Effector CD4-positive, alpha-beta T cell (primary cell): ENCODE measurements around the gene PLCL2.

Experiments used
- DNase-seq: peaks from one replicate; pipeline ENCODE4 v3.0.0-alpha.2; 2020

The PLCL2 gene

DNA sequence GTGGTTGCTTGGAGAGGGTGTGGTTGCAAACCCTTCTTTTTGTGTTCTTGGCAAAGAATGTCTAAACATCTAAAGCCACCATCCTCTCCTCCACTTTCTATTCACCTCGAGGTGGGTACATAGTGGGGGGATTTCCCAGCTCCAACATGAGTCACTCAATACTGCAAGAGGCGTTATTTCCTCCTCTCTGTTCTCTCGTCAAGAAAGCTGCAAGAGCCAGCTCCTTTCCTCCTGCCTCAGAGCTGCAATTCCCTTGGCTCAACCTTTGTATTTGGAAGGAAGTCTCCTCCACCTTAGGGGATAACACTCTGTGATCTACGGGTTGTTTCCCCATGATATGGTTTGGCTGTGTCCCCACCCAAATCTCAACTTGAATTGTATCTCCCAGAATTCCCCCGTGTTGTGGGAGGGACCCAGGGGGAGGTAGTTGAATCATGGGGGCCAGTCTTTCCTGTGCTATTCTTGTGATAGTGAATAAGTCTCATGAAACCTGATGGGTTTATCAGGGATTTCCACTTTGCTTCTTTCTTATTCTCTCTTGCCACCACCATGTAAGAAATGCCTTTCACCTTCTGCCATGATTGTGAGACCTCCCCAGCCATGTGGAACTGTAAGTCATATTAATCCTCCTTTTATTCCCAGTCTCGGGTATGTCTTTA is 138.4 kb downstream of the PLCL2 start:
- DNase-seq, result peak; percentile 32

DNA sequence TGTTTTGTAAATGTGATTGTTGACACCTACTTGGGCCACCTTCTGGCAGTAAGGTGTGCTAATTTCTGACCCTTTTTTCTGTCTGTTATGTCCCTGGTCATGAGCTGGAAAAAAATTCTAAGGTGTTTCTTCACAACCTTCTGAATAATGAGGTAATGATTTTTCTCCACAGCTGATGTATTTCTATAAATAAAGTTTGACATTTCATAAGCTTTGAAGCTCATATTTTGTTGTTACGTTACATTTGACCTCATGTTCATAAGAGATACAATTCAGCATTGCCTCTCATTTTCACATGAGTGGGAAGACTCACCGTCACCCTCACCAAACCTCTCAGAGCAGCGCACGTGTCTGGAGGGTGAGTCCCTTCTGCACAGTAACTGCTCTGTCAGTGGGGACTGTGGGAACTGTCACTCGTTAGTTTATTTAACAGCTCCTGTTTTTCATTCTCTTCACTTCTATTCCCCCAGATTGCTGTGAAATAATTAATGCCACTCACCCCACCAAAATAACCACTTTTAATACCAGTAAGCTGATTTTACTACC is 140.9 kb downstream of the PLCL2 start:
- no peak for DNase-seq

DNA sequence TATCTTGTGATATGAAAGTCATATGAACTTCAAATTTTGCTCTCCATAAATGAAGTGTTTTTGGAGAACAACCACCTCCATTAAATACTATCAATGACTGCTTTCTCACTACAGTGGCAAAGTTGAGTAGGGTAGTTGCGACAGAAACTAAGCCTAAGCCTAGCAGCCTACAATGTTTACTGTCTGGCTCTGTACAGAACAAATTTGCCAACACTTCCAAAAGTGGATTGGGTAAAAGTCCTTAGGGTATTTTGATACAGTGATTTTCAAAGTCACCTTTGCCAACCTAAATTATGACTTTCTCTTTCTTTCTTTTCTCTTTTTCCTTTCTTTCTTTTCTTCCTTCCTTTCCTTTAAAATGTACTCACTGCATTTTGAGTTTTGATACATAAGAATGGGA is 142.6 kb downstream of the PLCL2 start:
- no peak for DNase-seq

DNA sequence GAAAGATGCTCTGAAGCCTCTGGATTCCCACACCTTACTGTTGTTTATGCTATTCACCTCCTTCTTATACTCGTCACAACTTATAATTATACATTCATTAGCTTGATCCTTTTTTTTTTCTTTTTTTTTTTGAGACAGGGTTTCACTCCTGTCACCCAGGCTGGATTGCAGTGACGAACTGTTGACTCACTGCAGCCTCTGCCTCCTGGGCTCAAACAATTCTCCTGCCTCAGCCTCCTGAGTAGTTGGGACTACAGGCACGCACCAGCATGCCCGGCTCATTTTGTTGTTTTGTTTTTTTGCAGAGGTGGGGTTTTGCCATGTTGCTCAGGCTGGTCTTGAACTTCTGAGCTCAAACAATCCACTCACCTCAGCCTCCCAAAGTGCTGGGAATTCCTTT is 143.6 kb downstream of the PLCL2 start:
- DNase-seq, result no peak

DNA sequence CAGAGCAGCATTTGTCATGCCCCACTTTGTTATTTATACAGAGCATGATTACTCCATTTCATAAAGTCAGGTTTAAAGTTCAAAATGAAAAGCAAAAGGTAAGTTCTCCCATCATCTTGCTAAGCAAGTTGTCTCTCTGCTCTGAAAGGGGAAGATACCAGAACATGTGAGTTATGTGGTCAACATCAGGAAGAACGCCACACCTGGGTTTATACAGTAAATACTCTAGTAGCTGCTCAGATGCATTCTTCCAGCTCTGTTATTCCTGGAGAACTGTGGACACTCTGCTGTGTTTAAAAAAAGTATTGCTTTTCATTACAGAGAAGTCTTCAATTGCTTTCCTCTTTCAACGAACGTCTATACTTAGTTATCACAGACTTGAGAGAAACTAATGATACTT is 145.7 kb downstream of the PLCL2 start:
- no peak for DNase-seq

DNA sequence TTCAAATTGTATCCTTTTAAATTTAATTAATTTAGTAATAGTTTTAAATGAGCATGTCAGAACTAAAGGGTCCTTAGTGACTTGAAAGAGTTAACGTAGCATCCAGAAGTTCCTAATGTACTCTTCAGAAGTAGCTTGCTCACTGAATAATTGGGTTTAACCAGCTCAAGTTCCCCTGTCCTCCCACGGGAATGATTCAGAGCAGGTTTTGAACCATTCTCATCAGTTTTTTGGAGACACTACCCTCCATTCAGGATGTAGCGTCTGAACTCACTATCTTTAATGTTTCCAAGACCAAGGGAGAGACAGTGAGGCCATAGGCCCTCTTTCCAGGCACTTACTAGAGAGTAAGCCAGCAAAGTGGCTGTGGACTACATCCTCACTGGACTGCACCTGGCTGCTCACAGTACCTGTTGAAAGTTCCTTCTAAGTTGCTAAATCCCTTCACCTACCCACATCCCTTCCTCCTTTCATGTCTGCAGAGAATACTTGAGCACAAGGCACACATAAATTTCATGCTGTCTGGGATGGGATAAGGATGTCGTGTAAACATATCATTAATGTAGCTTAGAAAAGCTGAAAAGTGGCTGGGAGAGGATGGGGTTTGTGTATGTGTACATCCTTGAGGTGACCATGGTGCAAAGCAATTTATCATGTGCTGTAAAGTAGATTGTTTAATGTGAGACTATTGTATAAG is 146.3 kb downstream of the PLCL2 start:
- no peak for DNase-seq

DNA sequence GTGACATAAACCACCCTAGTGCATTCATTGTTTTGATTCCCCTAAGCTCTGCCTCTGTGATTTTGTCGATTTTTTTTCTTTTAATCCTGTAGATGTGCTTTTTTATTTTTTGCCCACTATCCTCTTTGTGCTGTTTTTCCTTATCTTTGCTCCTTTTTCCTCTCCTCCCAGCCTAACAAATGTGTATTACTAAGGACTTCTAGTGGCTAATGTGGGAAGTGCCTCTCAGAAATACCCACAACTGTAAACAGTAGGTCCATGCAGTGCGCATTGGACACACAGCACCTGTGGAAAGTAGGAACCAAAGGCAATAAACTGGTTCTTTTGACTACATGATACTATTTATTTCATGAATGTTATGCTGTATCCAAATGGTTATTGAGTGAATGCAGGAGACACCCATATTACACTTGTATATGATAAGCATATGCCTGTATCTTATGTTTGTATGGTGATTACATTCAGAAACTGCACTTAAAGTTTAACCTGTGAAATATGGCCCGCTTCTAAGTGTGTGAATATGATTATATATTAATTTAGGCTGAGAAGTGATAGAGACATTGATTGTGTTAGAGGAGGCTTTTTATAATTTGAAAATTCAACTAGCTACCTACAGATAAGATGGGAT is 147.8 kb downstream of the PLCL2 start:
- DNase-seq, result no peak

DNA sequence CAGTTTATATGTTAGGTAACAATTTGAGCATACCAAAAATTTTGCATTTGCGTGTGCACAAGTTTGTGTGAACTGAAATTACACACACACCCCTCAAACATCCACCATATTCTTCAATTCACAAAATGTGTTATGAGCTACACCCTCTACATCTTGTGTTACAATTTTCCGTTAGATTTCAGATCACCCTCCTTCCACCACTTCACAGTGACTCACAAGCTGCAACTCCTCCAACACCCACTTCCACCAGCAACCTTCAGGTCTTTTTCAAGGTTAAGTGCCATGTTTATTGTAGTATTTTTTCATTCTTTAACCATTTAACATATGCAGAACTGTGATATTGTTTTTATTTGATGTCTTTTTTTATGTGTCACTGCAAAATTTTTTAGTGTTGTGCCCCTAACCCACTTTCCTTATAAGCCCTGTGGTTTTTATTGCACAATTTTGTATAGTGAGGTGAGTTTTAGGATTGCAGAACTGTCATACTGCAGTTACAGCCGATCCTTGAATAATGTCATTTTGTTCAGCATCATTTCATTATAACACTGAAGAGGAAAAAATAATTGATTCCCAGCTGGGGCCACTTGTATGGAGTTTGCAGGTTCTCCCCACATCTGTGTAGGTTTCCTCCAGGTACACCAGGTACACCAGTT is 148.9 kb downstream of the PLCL2 start:
- DNase-seq, result no peak

DNA sequence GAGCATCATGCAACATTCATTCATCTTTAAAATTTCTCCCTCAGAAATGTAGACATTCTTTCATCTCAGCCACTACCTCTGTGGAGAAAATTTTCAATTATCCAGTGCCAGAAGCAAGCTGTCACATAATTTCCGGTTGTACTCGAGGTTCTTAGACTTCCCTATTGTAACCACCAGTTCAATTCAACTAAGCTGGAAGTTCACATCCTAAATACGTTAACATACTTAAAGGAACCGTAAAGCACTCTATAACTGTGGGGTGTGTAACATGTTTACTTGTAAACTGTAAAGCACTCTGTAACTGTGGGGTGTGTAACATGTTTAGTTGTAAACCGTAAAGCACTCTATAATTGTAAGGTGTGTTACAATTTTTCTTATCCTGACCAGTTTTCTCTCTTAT is 150.3 kb downstream of the PLCL2 start:
- no peak for DNase-seq

DNA sequence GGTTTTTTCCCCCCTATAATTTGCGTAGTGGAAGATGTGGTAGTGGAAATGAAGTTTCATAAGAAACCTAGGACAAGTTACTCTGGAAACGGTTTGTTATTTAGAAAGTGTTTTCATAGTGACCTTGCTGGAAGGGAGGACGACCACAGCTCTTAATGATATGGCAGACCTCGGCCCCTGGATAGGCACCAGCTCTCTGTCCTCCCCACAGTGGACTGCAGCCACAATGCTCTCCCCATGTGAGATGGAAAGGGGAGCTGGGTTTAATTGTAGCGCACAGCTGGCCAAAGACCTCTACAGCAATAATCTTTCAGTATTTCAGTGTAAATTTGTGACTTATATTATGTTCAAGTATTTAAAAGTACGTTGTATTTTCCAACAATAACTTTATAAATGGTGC is 151.2 kb downstream of the PLCL2 start:
- DNase-seq, result no peak

DNA sequence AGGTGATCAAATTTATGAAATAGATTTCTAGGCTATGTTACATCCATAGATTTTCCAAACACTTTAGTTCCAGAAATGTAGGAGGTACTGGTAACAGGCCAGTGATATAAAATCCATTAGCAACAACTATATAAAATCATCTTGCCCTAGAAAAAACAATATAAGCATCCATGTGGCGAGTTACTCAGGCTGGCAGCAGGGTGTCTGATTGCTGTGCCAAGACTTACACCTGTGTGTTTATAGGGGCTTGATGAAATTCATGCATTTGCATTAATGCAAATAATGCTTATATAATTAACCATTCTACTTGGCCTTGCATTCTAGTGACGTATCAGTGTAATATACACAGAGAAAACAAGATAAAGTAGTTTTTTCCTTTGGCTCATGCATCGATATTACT is 153.4 kb downstream of the PLCL2 start:
- DNase-seq, result no peak

DNA sequence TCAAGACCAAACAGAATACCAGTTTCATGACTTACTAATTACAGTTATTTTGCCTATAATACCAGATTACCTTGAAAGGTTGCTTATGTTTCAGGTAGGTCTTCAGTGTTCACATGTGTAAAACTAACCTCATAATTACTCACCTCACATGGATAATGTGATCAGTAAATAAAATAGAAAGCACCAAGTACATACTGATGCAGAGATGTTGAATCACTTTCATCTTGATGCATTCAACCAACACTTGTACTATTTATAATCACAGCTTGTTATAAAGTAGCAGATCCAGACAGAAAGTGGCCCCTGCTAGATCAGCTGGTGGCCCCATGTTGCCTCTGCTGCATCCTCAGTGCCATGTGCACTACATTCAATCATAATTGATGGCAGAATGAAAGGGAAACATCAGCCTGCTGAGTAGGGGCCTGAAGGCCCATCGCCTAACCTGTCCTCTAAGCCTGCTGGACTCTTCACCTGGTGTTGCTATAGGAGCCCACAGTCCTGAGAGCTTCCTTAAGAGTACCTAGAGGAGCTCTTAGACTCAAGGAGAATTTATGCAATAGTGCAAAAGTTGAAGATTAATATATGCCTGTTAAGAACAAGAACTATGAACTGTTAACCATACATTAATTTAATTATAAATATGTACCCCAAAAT is 154.3 kb downstream of the PLCL2 start:
- no peak for DNase-seq

DNA sequence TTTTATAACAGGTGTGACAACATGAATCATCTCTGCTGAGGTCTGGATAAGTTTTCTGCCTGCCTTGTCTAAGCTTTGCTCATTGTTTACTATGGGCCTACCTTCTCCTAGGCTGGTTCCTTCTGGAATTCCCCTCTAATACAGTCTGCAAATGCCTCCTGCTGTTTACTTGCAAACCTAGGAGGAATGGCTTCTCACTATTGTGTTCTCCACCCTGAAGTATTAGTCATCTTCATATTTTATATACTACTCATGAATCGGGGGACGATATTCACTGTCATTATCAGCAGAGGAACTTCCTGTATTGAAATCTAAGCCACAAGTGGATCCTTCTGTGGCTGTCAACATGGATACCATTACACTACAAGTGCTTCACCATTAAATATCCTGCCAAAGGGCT is 154.8 kb downstream of the PLCL2 start:
- DNase-seq, result no peak

DNA sequence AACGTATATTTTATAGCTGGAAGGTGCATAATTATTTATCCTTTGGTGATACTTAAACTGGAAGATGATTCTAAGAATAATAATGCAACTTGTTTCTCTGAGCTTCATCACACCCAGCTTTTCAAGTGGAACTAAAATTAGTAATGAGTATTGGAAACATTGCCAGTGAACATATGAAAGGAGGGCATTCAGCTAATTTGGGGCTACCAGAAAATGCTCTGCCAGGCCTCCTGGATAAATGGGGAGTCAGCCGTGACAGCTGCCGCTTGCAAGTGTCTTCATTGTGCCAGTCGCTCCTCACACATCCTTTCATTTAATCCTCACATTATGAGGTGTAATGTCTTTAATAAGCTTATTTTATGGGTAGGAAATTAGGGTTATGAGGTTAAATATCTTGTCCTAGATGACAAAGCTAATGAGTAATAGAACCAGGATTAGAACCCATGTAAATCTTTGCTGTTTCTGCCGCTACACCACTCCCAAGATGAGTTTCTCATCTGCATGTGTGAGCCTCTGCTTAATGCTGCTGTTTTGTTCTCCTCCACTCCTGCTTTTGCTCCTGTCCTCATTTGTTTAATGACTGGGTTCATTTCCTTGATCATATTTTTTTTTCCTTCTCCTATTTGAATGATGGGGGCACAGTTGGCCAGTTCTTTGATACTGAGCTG is 155.7 kb downstream of the PLCL2 start:
- no peak for DNase-seq

DNA sequence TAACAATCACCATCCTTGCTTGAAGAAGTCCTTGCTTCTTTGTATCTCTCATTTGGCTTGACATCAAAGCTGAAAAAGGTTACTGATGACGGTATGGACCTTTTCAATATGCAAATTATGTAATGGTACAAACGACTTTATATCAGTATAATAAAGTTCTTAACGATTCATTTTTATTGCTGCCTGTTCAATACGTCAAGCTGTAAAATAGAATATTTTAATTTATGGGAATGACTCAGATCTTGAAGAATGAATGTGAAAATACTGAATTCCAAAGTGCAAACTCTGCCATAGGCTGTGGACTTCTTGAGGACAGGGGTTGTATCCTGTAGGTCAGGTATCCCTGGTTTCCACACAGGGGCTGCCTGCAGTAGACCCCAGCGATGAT is 156.2 kb downstream of the PLCL2 start:
- DNase-seq, result no peak

DNA sequence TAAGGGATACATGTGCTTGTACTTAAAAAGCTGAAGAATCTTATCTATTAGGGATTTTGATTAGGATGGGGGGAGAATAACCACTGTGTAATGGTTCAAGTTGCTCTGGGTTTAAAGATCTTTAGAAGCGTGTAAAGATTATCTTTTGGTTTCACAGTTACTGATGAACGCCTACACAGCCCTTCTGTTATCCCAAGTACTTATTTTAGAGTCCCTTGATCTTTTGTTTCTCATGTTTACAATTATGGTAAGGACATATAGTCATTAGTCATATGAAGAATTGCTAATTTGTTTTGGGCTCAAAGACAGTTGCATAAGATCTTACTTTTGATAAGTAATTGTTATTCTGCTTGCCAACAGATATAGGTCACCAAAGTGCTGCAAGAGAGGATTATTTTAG is 160.1 kb downstream of the PLCL2 start:
- DNase-seq, result no peak

DNA sequence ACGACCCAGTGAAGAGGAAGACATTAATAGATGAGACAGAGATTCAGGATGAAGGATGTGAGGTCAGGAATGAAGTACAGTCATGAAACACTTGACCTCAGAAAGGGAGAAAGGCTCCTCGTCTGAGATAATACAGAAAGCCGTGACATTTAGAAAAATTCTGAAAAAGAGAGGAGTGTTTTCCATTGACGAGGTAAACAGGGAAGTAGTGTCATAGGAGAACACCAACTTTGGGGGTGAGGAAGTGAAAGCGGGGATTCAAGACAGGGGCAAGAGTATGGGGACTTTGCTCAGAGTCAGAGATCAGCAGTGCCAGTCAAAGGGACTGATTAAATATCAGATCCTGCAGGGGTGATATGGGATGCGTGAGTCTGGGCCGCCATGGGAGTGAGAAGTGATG is 160.9 kb downstream of the PLCL2 start:
- no peak for DNase-seq

DNA sequence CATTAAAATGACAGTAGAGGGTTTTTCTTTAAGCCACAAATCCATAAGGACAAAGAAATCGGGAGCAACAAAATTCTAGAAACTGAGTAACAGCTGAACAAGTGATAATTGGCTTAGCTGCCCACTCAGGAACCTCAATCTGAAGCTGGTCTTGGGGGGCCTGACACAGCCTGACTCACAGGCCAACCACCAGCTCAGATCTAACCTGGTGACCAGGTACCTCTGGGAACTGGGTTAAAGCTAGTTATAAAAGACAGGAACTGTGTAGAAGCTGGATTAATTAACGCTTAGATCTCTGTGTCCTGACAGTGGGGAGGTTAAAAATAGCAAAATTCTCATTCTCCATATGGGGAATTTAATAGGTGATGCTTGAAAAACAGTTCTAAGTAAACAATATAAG is 161.9 kb downstream of the PLCL2 start:
- no peak for DNase-seq

DNA sequence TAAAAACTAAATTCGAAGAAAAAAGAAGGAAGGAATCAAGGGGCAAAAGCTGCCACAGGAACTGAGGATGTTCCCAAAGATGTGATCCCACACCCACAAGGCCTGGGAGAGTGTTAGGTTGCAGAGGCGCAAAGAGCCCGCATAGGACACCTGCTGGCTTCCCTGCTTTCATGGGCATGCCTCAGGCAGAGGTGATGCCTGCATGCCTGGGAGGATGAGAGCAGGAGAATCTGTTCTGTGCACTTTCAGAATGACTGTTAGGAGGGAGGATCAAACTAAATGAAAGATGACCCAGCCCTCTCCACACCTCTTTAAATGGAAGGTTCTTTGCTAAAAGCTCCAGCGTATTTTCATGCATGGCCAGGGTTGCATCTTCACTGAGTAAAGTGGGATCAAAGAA is 162.4 kb downstream of the PLCL2 start:
- no peak for DNase-seq

DNA sequence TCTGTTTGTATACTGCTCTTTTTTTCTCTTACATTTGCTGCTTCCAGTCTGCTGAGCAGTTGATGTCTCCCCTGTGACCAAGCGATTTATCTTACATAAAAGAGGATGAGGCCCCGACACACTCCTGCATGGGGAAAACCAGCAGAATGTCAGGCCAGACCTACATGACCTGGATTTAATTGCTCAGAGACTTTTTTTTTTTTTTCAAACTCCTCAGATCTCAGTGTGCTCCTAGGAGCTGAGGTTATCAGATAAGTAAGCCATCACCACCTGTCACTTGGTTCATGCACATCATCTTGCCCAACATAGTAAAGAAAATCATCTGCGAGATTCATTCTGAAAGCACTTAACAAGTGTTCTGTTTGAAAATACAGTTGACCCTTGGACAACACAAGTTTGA is 163.1 kb downstream of the PLCL2 start:
- no peak for DNase-seq

DNA sequence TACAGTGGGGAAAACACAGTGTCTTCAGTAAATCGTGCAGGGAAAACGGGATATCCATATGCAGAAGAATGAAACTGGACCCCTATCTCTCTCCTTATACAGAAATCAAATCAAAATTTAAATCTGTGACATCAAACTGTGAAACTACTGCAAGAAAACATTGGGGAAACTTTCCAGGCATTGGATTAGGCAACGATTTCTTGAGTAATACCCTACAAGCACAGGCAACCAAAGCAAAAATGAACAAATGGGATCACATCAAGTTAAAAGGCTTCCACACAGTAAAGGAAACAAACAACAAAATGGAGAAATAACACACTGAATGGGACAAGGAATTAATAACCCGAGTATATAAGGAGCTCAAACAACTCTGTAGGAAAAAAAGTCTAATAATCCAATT is 165.3 kb downstream of the PLCL2 start:
- no peak for DNase-seq

DNA sequence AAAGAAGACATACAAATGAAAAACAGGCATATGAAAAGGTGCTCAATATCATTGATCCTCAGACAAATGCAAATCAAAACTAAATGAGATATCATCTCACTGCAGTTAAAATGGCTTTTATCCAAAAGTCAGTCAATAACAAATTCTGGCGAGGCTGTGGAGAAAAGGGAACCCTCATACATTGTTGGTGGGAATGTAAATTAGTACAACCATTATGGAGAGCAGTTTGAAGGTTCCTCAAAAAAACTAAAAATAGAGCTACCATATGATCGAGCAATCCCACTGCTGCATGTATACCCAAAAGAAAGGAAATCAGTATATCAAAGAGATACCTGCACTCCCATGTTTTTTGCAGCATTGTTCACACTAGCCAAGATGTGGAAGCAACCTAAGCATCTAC is 165.8 kb downstream of the PLCL2 start:
- no peak for DNase-seq

DNA sequence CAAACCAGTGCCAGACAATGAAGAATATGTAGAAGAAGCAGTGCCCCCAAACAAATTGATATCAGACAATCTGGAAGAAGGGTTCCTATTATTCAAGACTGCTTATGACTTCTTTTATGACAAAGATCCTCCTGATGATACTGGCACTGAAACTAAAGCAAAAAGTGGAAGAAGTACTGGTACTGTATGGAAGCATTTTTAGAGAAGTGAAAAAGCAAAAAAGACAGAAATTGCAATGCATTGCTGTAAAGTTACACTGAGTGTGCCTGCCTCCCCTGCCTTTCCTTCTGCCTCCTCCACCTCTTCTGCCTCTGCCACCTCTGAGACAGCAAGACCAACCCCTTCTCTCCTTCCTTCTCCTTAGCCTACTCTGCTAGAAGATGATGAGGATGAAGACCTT is 167.6 kb downstream of the PLCL2 start:
- no peak for DNase-seq
